ENCODE data around the gene CISD2. TPM values are rescaled to one million over a fixed set of nuclear protein-coding genes. Genes with fewer than 3 reads are reported as not detected.
A peak's percentile ranks its signal among the peaks of the same experiment; 100 is the strongest.

The CISD2 gene
- total RNA-seq, 1 donor from 2014 or later = 30.4 TPM

GRCh38 chr4:102825261-102826091 lies 43.3 kb upstream of the CISD2 start:
- TF ChIP-seq, protein P1, sequence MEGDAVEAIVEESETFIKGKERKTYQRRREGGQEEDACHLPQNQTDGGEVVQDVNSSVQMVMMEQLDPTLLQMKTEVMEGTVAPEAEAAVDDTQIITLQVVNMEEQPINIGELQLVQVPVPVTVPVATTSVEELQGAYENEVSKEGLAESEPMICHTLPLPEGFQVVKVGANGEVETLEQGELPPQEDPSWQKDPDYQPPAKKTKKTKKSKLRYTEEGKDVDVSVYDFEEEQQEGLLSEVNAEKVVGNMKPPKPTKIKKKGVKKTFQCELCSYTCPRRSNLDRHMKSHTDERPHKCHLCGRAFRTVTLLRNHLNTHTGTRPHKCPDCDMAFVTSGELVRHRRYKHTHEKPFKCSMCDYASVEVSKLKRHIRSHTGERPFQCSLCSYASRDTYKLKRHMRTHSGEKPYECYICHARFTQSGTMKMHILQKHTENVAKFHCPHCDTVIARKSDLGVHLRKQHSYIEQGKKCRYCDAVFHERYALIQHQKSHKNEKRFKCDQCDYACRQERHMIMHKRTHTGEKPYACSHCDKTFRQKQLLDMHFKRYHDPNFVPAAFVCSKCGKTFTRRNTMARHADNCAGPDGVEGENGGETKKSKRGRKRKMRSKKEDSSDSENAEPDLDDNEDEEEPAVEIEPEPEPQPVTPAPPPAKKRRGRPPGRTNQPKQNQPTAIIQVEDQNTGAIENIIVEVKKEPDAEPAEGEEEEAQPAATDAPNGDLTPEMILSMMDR (IDR thresholded peaks at IDR 0.05; ENCODE audit: insufficient read depth, low read length, poor library complexity, severe bottlenecking) = no peak
- H3K36me3 ChIP-seq (ENCODE audit: control insufficient read depth, insufficient read depth, low read length) = no peaks in the 10 kb centered on the region
- H3K27me3 ChIP-seq (ENCODE audit: control insufficient read depth, insufficient read depth, low read length) = no peaks in the 10 kb centered on the region
- DNase-seq (ENCODE audit: low read depth) = no peak
- peak overlapping the region; percentile 84 for H3K4me3 ChIP-seq (ENCODE audit: low read depth, low read length)

- TF ChIP-seq, protein P1 (IDR thresholded peaks at IDR 0.05; ENCODE audit: insufficient read depth, low read length, poor library complexity, severe bottlenecking) = no peak
- Histone ChIP-seq H3K36me3 (ENCODE audit: control insufficient read depth, insufficient read depth, low read length) (no peaks in the 10 kb centered on the region), H3K4me3 (ENCODE audit: low read depth, low read length) (peak overlapping the region; percentile 84), H3K27me3 (ENCODE audit: control insufficient read depth, insufficient read depth, low read length) (no peaks in the 10 kb centered on the region)
- DNase-seq (ENCODE audit: low read depth) = no peak
These were observed 42.5 kb upstream of the CISD2 start for GRCh38 chr4:102826105-102826889.

GRCh38 chr4:102826890-102827673 lies 41.7 kb upstream of the CISD2 start, which contains the start of gene UBE2D3:
Gene UBE2D3 (minus strand): TSS chr4:102827551. CDS start chr4:102826508, 1,043 bp downstream.
- TF ChIP-seq, protein P1 (IDR thresholded peaks at IDR 0.05; ENCODE audit: insufficient read depth, low read length, poor library complexity, severe bottlenecking) = no peak
- Histone ChIP-seq H3K27me3 (ENCODE audit: control insufficient read depth, insufficient read depth, low read length) (no peaks in the 10 kb centered on the region), H3K4me3 (ENCODE audit: low read depth, low read length) (peak within 1 kb of the TSS; percentile 84), H3K36me3 (ENCODE audit: control insufficient read depth, insufficient read depth, low read length) (no peaks in the 10 kb centered on the region)
- peak; percentile 57 for DNase-seq (ENCODE audit: low read depth)

- Histone ChIP-seq H3K4me3 (ENCODE audit: low read depth, low read length) (peak overlapping the region; percentile 84), H3K36me3 (ENCODE audit: control insufficient read depth, insufficient read depth, low read length) (no peaks in the 10 kb centered on the region), H3K27me3 (ENCODE audit: control insufficient read depth, insufficient read depth, low read length) (no peaks in the 10 kb centered on the region)
- DNase-seq (ENCODE audit: low read depth) = peak; percentile 99
- TF ChIP-seq, protein P1 (IDR thresholded peaks at IDR 0.05; ENCODE audit: insufficient read depth, low read length, poor library complexity, severe bottlenecking) = no peak
These were observed 40.9 kb upstream of the CISD2 start for GRCh38 chr4:102827674-102828496.

- DNase-seq (ENCODE audit: low read depth) = no peak
- peak overlapping the region; percentile 84 for H3K4me3 ChIP-seq (ENCODE audit: low read depth, low read length)
- TF ChIP-seq, protein P1 (IDR thresholded peaks at IDR 0.05; ENCODE audit: insufficient read depth, low read length, poor library complexity, severe bottlenecking) = no peak
- H3K36me3 ChIP-seq (ENCODE audit: control insufficient read depth, insufficient read depth, low read length) = no peaks in the 10 kb centered on the region
- no peaks in the 10 kb centered on the region for H3K27me3 ChIP-seq (ENCODE audit: control insufficient read depth, insufficient read depth, low read length)
These were observed 40.3 kb upstream of the CISD2 start for GRCh38 chr4:102828497-102828808.
